Fibroblast of lung (primary cell): ENCODE measurements around the gene NLGN2.

Source experiments
- EZH2 ChIP-seq: IDR thresholded peaks from 2 replicates; pipeline ENCODE4 v1.5.1; 2012; ENCODE audit warnings: low read length, control low read depth, mild to moderate bottlenecking; ENCODE audit errors: missing control alignments
- TF ChIP-seq, protein P1 (sequence below), 2 donors: IDR thresholded peaks in 1 of 2; conservative IDR thresholded peaks in 1 of 2; 1 replicate in 1 of 2; 2 replicates in 1 of 2; pipeline ENCODE4 v1.5.1; 2011 to 2012; ENCODE audit warnings: low read length in 2 of 2, control low read depth in 1 of 2, inconsistent platforms in 1 of 2, low read depth in 1 of 2, mild to moderate bottlenecking in 1 of 2

- TF ChIP-seq, protein P1, sequence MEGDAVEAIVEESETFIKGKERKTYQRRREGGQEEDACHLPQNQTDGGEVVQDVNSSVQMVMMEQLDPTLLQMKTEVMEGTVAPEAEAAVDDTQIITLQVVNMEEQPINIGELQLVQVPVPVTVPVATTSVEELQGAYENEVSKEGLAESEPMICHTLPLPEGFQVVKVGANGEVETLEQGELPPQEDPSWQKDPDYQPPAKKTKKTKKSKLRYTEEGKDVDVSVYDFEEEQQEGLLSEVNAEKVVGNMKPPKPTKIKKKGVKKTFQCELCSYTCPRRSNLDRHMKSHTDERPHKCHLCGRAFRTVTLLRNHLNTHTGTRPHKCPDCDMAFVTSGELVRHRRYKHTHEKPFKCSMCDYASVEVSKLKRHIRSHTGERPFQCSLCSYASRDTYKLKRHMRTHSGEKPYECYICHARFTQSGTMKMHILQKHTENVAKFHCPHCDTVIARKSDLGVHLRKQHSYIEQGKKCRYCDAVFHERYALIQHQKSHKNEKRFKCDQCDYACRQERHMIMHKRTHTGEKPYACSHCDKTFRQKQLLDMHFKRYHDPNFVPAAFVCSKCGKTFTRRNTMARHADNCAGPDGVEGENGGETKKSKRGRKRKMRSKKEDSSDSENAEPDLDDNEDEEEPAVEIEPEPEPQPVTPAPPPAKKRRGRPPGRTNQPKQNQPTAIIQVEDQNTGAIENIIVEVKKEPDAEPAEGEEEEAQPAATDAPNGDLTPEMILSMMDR (conservative IDR thresholded peaks at IDR 0.05 in 1 of 2, IDR thresholded peaks at IDR 0.05 in 1 of 2; ENCODE audit: low read depth in 1 of 2, low read length in 2 of 2): no peak
- no peak for TF ChIP-seq EZH2
Observed at GRCh38 chr17:7426203-7426863, 18.7 kb downstream of the NLGN2 start.
